Epithelial cell of esophagus (primary cell): Measurements from ENCODE around the gene EIF4EBP2.

Experiments
- DNase-seq: peaks from one replicate; pipeline ENCODE4 v3.0.0; 2010; ENCODE audit warnings: low read depth
- H3K4me3 ChIP-seq: 2 replicates; pipeline ENCODE4 v1.5.1; 2011; ENCODE audit warnings: mild to moderate bottlenecking, low read length, control low read depth
- TF ChIP-seq, protein P1 (sequence below): IDR thresholded peaks from 2 replicates; pipeline ENCODE4 v1.5.1; 2011; ENCODE audit warnings: low read depth, mild to moderate bottlenecking, low read length, control low read depth, inconsistent platforms; ENCODE audit not compliant: insufficient read depth; ENCODE audit errors: missing control alignments

Gene EIF4EBP2

DNA sequence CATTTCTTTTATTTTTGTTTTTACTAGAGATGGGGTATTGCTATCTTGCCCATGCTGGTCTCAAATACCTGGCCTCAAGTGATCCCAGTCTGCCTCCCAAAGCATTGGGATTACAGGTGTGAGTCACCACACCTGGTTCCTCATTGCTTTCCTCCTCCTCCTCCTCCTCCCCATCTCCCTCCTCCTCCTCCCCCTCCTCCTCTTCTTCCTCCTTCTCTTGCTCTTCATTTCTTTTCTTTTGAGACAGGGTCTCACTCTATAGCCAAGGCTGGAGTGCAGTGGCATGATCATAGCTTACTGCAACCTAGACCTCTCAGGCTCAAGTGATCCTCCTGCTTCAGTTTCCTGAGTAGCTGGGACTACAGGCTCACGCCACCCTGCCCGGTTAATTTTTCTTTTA, 43.7 kb upstream of the EIF4EBP2 start:
- TF ChIP-seq, protein P1, sequence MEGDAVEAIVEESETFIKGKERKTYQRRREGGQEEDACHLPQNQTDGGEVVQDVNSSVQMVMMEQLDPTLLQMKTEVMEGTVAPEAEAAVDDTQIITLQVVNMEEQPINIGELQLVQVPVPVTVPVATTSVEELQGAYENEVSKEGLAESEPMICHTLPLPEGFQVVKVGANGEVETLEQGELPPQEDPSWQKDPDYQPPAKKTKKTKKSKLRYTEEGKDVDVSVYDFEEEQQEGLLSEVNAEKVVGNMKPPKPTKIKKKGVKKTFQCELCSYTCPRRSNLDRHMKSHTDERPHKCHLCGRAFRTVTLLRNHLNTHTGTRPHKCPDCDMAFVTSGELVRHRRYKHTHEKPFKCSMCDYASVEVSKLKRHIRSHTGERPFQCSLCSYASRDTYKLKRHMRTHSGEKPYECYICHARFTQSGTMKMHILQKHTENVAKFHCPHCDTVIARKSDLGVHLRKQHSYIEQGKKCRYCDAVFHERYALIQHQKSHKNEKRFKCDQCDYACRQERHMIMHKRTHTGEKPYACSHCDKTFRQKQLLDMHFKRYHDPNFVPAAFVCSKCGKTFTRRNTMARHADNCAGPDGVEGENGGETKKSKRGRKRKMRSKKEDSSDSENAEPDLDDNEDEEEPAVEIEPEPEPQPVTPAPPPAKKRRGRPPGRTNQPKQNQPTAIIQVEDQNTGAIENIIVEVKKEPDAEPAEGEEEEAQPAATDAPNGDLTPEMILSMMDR, result no peak
- no peak overlapping the region for H3K4me3 ChIP-seq
- DNase-seq, result no peak

DNA sequence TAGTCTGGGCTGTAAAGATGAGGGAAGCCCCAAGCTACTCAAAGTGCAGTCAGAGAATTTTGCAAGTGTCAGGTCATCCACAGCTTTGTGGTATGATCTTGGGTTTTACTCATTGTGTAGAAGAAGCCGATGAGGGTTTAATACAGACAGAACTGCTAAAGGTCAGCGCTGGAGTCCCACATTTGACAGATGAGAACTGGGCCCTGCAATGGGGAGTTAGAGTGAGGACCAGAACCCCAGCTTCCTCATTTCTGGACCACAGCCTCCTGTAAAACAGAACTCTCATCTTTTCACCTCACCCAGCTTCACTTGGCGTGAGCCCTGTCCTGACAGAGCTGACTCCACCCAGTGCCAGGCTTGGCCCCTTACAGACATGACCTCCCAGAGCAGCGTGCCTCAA, 41.6 kb upstream of the EIF4EBP2 start:
- H3K4me3 ChIP-seq, result no peak overlapping the region
- DNase-seq, result no peak
- TF ChIP-seq, protein P1, result no peak

DNA sequence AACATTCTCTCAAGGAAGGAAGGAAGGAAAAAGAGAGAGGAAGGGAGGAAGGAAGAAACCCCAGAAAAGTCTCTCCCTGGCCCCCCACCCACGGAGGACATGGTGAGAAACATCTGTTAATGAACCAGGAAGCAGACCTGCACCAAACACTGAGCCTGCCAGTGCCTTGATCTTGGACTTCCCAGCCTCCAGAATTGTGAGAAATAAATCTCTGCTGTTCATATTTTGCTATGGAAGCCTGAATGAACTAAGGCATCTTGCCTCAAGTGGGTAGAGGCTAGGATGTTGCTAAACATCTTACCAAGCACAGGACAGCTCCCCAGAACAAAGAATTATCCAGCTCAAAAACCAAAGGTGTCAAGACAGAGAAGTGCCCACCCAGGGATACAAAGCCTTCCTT, 40.7 kb upstream of the EIF4EBP2 start:
- DNase-seq, result no peak
- no peak overlapping the region for H3K4me3 ChIP-seq
- TF ChIP-seq, protein P1, result no peak

DNA sequence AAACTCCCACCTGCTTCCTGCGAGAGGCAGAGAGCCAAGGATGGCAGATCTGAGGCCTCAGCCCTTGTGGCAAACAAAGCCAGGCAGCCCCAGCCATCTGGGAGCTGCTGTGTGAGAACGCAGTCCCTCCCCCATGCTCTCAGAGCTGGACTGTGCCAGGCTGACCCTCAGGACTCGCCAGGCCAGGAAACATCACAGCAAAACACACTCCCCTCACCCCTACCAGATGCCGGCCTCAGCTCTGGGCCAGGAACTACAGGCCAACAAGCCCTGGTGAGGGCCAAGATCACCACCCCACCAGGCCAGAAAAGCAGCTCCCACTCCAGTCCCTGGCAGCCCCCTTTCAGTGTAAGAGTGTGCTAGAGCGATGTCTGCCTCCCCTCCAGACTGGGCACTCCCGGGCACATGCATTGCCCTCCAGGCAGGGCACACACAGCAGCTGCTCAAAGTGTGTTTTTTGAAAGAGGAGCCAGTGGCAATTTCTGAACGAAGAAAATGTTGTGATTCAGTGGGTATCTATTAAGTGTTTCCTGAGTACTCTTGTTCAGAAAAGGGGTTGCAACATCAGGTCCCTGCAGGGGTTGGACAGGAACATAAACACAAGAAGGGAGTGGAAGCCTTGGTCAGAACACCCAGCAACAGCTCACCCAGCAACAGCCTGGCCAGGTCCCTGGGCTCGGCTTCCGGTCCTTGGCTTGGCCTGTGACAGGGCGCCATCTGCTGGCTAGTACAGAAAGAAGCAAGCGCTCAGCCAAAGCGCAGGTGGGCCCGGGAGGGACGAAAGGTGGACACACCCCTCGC, 39.8 kb upstream of the EIF4EBP2 start:
- TF ChIP-seq, protein P1, result peak; percentile 88
- H3K4me3 ChIP-seq, result no peak overlapping the region
- peak; percentile 99 for DNase-seq

DNA sequence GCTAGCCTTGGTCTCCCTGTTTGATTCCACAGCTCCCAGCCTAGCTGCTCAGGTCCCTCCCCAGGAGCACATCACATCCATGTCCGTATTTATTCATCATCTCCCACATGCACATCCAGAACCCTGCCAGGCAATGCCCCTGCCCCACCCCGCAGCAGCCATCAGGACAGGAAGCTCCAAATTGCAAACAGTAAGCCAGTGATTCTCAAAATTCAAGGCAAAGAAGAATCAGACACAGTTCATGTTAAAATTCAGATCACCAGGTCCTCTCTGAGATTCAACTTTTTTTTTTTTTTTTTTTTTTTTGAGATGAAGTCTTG, 39.2 kb upstream of the EIF4EBP2 start:
- no peak overlapping the region for H3K4me3 ChIP-seq
- TF ChIP-seq, protein P1, result no peak
- DNase-seq, result no peak

DNA sequence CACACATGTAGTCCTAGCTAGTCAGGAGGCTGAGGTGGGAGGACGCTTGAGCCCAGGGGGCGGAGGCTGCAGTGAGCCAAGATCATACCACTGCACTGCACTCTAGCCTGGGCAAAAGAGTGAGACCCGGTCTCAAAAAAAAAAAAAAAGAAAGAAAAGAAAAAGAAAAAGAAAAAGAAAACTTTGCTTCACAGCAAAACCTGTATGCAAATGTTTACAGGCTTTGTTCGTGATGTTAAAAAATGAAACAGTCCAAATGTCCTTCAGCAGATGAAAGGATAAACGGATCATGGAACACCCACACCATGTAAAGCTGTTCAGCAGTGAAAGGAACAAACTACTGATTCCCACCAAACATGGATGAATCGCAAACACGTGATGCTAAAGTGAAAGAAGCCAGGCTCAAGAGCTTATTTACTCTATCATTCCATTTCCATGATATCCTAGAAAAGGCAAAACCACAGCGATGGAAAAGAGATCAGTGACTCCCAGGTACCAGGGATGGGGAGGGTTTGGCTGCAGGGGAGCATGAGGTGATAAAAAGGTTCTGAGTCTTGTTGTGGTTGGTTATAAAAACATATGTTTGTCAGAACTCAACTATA, 36.6 kb upstream of the EIF4EBP2 start:
- H3K4me3 ChIP-seq, result no peak overlapping the region
- TF ChIP-seq, protein P1, result no peak
- peak; percentile 57 for DNase-seq
